Keratinocyte (primary cell): ENCODE measurements around the gene GCK.

Source experiments
- CTCF ChIP-seq, 3 experiments: IDR thresholded peaks in 1 of 3; conservative IDR thresholded peaks in 1 of 3; optimal IDR thresholded peaks in 1 of 3; 2 replicates in 2 of 3; 3 replicates in 1 of 3; pipeline versions ENCODE3 to v1.5.1; 2011; ENCODE audit warnings: low read length in 3 of 3, mild to moderate bottlenecking in 3 of 3, moderate library complexity in 2 of 3, control low read depth in 1 of 3, inconsistent platforms in 1 of 3; ENCODE audit not compliant: insufficient read depth in 2 of 3; ENCODE audit errors: extremely low read depth in 1 of 3
- EZH2 ChIP-seq: IDR thresholded peaks from one replicate; pipeline ENCODE4 v1.6.1; 2012; ENCODE audit warnings: inconsistent platforms, mild to moderate bottlenecking, low read length, moderate library complexity

- TF ChIP-seq CTCF (optimal IDR thresholded peaks at IDR 0.05 in 1 of 3, IDR thresholded peaks at IDR 0.05 in 1 of 3, conservative IDR thresholded peaks at IDR 0.05 in 1 of 3; ENCODE audit: extremely low read depth in 1 of 3, insufficient read depth in 2 of 3, low read length in 3 of 3) (no peak), EZH2 (no peak)
Measured at GRCh38 chr7:44151956-44152355, 37.3 kb downstream of the GCK start.
